PC-3 (cell line): ENCODE results near the gene POLR1E. TPM values are rescaled to one million over a fixed set of nuclear protein-coding genes. Genes with fewer than 3 reads are reported as not detected.

ENCODE experiments used
- ATAC-seq: fragments of 200-7000 bp; cut with Tn5 transposase; 2 replicates; pipeline ENCODE4 v1.9.1; 2020; ENCODE audit warnings: mild to moderate bottlenecking, moderate library complexity
- BruUV-seq: library from RNA; stranded (reverse); fragments of 400-500 nt; replicated peaks from 2 replicates; lab custom pipeline; 2021; lab: Mats Ljungman, UMichigan
- CTCF ChIA-PET: fragments of 300-600 bp; sonication (Branson Sonifier 250); formaldehyde crosslinking; loops from one replicate; lab custom pipeline; 2022; ENCODE audit warnings: antibody characterized with exemption; lab: Charles Lee
- POLR2A ChIA-PET: fragments of 300-600 bp; sonication (Branson Sonifier 250); formaldehyde crosslinking; loops from one replicate; lab custom pipeline; 2022; ENCODE audit warnings: antibody characterized with exemption; ENCODE audit not compliant: unreplicated experiment; lab: Charles Lee
- DNase-seq: peaks from one replicate; pipeline ENCODE4 v3.0.0-alpha.2; 2015
- H2AFZ ChIP-seq: fragments of 300-600 bp; sonication (generic); 2 replicates; pipeline ENCODE4 v1.6.0; 2016; ENCODE audit warnings: antibody characterized with exemption, low read length
- H3F3A ChIP-seq: fragments of 300-600 bp; sonication (generic); one replicate; pipeline ENCODE4 v1.6.0; 2017; ENCODE audit warnings: antibody characterized with exemption, low read length, control low read depth, mild to moderate bottlenecking; ENCODE audit not compliant: unreplicated experiment
- H3K27ac ChIP-seq: fragments of 300-600 bp; sonication (generic); 2 replicates; pipeline ENCODE4 v1.5.1; 2016; ENCODE audit warnings: mild to moderate bottlenecking, low read length
- H3K27me3 ChIP-seq: fragments of 300-600 bp; sonication (generic); 2 replicates; pipeline ENCODE4 v1.6.1; 2016; ENCODE audit warnings: low read length, mixed read lengths
- H3K36me3 ChIP-seq: fragments of 300-600 bp; sonication (generic); 2 replicates; pipeline ENCODE4 v1.6.1; 2016; ENCODE audit warnings: low read depth, mixed run types, low read length, mixed read lengths
- H3K4me1 ChIP-seq: fragments of 300-600 bp; sonication (generic); 2 replicates; pipeline ENCODE4 v1.5.1; 2016; ENCODE audit warnings: low read length; ENCODE audit not compliant: insufficient read depth
- H3K4me2 ChIP-seq: fragments of 300-600 bp; sonication (generic); 2 replicates; pipeline ENCODE4 v1.6.0; 2016; ENCODE audit warnings: low read length
- H3K4me3 ChIP-seq: fragments of 300-600 bp; sonication (generic); 2 replicates; pipeline ENCODE4 v1.5.1; 2016; ENCODE audit warnings: mild to moderate bottlenecking, low read length, mixed read lengths
- H3K79me2 ChIP-seq: fragments of 300-600 bp; sonication (generic); 2 replicates; pipeline ENCODE4 v1.6.1; 2017; ENCODE audit warnings: low read length, mixed read lengths
- H3K9ac ChIP-seq: fragments of 300-600 bp; sonication (generic); 2 replicates; pipeline ENCODE4 v1.6.0; 2016; ENCODE audit warnings: mild to moderate bottlenecking, low read length
- H3K9me2 ChIP-seq: fragments of 300-600 bp; sonication (generic); replicated peaks from 2 replicates; pipeline ENCODE4 v1.6.1; 2016; ENCODE audit warnings: mixed run types, low read length, mixed read lengths
- H3K9me3 ChIP-seq: fragments of 300-600 bp; sonication (generic); 2 replicates; pipeline ENCODE4 v1.6.1; 2016; ENCODE audit warnings: low read length, mixed read lengths
- H4K20me1 ChIP-seq: fragments of 300-600 bp; sonication (generic); 2 replicates; pipeline ENCODE4 v1.6.1; 2016; ENCODE audit warnings: low read length, mixed read lengths
- CTCF ChIP-seq: fragments of 300-600 bp; sonication (generic); conservative IDR thresholded peaks from 2 replicates; pipeline ENCODE4 v1.5.1; 2017; ENCODE audit warnings: antibody characterized with exemption, low read depth, mild to moderate bottlenecking, low read length
- EZH2 ChIP-seq: fragments of 300-600 bp; sonication (generic); IDR thresholded peaks from one replicate; pipeline ENCODE4 v1.6.1; 2017; ENCODE audit warnings: antibody characterized with exemption, mild to moderate bottlenecking, low read length; ENCODE audit not compliant: unreplicated experiment
- EZH2phosphoT487 ChIP-seq: fragments of 300-600 bp; sonication (generic); IDR thresholded peaks from 2 replicates; pipeline ENCODE4 v1.6.1; 2018; ENCODE audit warnings: mild to moderate bottlenecking, antibody characterized with exemption, low read length, borderline replicate concordance
- intact Hi-C: fragments of 100-400 bp; cut with micrococcal nuclease; formaldehyde crosslinking; loops from 2 replicates; pipeline ENCODE4 v1.9.0; 2023
- total RNA-seq: library from RNA; depleted of rRNA; stranded (reverse); fragments of >200 nt; gene quantifications from 2 replicates; pipeline ENCODE4 v1.2.3, GENCODE V29; 2014

The POLR1E gene
- total RNA-seq, 1 experiment from 2014 or later = 37.2 TPM

DNA sequence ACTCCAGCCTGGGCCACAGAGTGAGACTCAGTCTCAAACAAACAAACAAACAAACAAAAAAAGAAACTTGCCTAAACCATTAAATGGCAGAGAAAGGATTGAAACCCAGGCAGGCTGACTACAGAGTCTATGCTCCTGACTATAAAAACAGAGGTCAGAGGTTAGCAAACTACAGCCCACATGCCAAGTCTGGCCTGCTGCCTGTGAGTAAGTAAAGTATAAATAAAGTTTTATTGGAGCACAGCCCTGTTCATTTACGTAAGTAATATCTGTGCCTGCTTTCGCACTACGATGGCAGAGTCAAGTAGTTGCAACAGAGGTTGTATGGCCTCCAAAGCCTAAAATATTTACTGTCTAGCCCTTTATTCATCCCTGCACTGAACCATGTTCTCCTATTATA is 11.6 kb downstream of the POLR1E start:
- no peak for DNase-seq
- Histone ChIP-seq H3K4me3 (no peak overlapping the region), H4K20me1 (no peaks in the 10 kb centered on the region), H3K9me2 (no peaks in the 10 kb centered on the region), H3K36me3 (peaks cover 68% of the 10 kb centered on the region), H3K79me2 (no peaks in the 10 kb centered on the region), H3F3A (no peaks in the 10 kb centered on the region), H3K4me1 (0 out of 2 replicates have a peak, but pooled peaks cover 5% of the 10 kb centered on the region), H2AFZ (no peak overlapping the region), H3K27ac (no peak overlapping the region), H3K9me3 (no peaks in the 10 kb centered on the region), H3K27me3 (no peaks in the 10 kb centered on the region), H3K4me2 (no peak overlapping the region), H3K9ac (no peak overlapping the region)
- no peak for ATAC-seq
- intact Hi-C loops = no loop called here
- ChIA-PET CTCF (no interaction called here), POLR2A (no interaction called here)
- no peak for TF ChIP-seq EZH2phosphoT487
- no peak for TF ChIP-seq CTCF
- no peak for TF ChIP-seq EZH2
- BruUV-seq = no TSS peak

- intact Hi-C loops = no loop called here
Observed at GRCh38 chr9:37498457-37498856, 12.7 kb downstream of the POLR1E start.

More at GRCh38 chr9:37498457-37498856, 12.7 kb downstream of the POLR1E start:
- no peak overlapping the region for H3K9ac ChIP-seq
- peaks cover 68% of the 10 kb centered on the region for H3K36me3 ChIP-seq
- DNase-seq (no peak), ATAC-seq (no peak)
- no peaks in the 10 kb centered on the region for H4K20me1 ChIP-seq
- 0 out of 2 replicates have a peak, but pooled peaks cover 5% of the 10 kb centered on the region for H3K4me1 ChIP-seq
- no peak overlapping the region for H3K4me2 ChIP-seq
- no peaks in the 10 kb centered on the region for H3K79me2 ChIP-seq
- no peak for TF ChIP-seq EZH2phosphoT487
- no peak for TF ChIP-seq CTCF
- no peak for TF ChIP-seq EZH2
- no TSS peak for BruUV-seq
- H3K27ac ChIP-seq = no peak overlapping the region
- H3F3A ChIP-seq = no peaks in the 10 kb centered on the region
- H2AFZ ChIP-seq = no peak overlapping the region
- no peaks in the 10 kb centered on the region for H3K9me3 ChIP-seq
- H3K27me3 ChIP-seq = no peaks in the 10 kb centered on the region
- no peaks in the 10 kb centered on the region for H3K9me2 ChIP-seq
- ChIA-PET CTCF (interaction anchor here (0.5 kb wide), 1 partner anchor 212 kb away, joined by 3 read pairs; no protein-coding TSS in a partner anchor), POLR2A (no interaction called here)
- no peak overlapping the region for H3K4me3 ChIP-seq
